Prostate gland (tissue), 2 donors: ENCODE data around the gene FZD8. TPM values are rescaled to one million over a fixed set of nuclear protein-coding genes. Genes with fewer than 3 reads are reported as not detected.

Experiments used
- DNase-seq: peaks from one replicate; pipeline ENCODE4 v3.0.0-alpha.2; 2019; ENCODE audit warnings: low spot score
- H3K27ac ChIP-seq, 2 donors: fragments of 200-600 bp; sonication (generic); 2 replicates each; pipeline ENCODE4 v1.5.1; 2017 to 2019
- H3K27me3 ChIP-seq: fragments of 200-600 bp; sonication (generic); replicated peaks from 2 replicates; pipeline ENCODE4 v1.5.1; 2019; ENCODE audit not compliant: insufficient read depth
- H3K36me3 ChIP-seq, 2 donors: fragments of 200-600 bp; sonication (generic); 1 replicate in 1 of 2; 2 replicates in 1 of 2; pipeline versions ENCODE4 v1.5.1 to v1.8.1; 2017 to 2019
- H3K4me1 ChIP-seq: fragments of 200-600 bp; sonication (generic); replicated peaks from 2 replicates; pipeline ENCODE4 v1.5.1; 2019
- H3K4me3 ChIP-seq, 2 donors: fragments of 200-600 bp; sonication (generic); 2 replicates each; pipeline ENCODE4 v1.5.1; 2017 to 2019
- H3K9me3 ChIP-seq: fragments of 200-600 bp; sonication (generic); 2 replicates; pipeline ENCODE4 v1.5.1; 2017
- POLR2A ChIP-seq: fragments of 450-650 bp; IDR thresholded peaks from one replicate; pipeline ENCODE4 v1.6.1; 2016; ENCODE audit warnings: antibody characterized with exemption, mild to moderate bottlenecking
- POLR2AphosphoS5 ChIP-seq: sonication (generic); formaldehyde crosslinking; IDR thresholded peaks from one replicate; pipeline ENCODE4 v1.6.1; 2017; ENCODE audit warnings: antibody characterized with exemption
- WGBS: methylation state at CpG from one replicate; pipeline ENCODE4 v1.1.5; 2018; 5-methylcytosine and 5-hydroxymethylcytosine counted together
- intact Hi-C: fragments of 100-400 bp; cut with DNase I; formaldehyde crosslinking; loops from one replicate; pipeline ENCODE4 v1.14.2; 2022
- total RNA-seq, 2 donors: library from RNA; depleted of rRNA; stranded (reverse); fragments of >200 nt; gene quantifications; one replicate each; pipeline ENCODE4 v1.1.0, GENCODE V29; 2016
- TF ChIP-seq, protein P1 (sequence below), 4 experiments: fragments of 200-600 bp in 2 of 4; fragments of 450-650 bp in 2 of 4; sonication (generic) in 2 of 4; IDR thresholded peaks; 1 replicate in 3 of 4; 2 replicates in 1 of 4; pipeline ENCODE4 v1.5.1; 2016 to 2019; ENCODE audit warnings: antibody characterized with exemption in 4 of 4, mild to moderate bottlenecking in 2 of 4, moderate library complexity in 2 of 4

Gene FZD8
- total RNA-seq, 2 donors from 2014 or later, result 5.6 to 14.2 TPM

DNA sequence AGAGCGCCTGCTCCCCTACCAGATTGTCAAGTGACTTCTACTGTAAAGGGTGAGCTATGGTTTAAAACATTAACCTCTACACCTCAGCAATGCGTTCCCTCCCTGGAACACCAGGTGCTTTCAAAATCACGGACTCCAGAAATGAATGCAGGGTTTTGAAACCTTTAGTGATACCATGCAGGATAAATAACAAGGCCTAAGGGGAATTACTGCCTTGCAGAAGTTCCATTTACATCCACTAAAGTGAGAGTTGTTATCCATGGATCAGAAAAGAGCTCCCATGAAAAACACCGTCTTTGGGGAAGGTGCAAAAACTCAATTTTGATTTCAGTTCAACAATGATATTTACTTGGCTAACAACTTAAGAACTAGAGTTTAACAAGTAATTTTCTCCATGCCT is 4.0 kb downstream of the FZD8 start:
- peaks cover 6% of the 10 kb centered on the region for H3K4me1 ChIP-seq
- 84% methylated on average over 4 of the region's 4 CpGs for WGBS
- no peaks in the 10 kb centered on the region for H3K9me3 ChIP-seq
- no peak overlapping the region for H3K4me3 ChIP-seq
- H3K36me3 ChIP-seq, result no peaks in the 10 kb centered on the region
- TF ChIP-seq POLR2AphosphoS5 (no peak), POLR2A (no peak)
- TF ChIP-seq, protein P1, sequence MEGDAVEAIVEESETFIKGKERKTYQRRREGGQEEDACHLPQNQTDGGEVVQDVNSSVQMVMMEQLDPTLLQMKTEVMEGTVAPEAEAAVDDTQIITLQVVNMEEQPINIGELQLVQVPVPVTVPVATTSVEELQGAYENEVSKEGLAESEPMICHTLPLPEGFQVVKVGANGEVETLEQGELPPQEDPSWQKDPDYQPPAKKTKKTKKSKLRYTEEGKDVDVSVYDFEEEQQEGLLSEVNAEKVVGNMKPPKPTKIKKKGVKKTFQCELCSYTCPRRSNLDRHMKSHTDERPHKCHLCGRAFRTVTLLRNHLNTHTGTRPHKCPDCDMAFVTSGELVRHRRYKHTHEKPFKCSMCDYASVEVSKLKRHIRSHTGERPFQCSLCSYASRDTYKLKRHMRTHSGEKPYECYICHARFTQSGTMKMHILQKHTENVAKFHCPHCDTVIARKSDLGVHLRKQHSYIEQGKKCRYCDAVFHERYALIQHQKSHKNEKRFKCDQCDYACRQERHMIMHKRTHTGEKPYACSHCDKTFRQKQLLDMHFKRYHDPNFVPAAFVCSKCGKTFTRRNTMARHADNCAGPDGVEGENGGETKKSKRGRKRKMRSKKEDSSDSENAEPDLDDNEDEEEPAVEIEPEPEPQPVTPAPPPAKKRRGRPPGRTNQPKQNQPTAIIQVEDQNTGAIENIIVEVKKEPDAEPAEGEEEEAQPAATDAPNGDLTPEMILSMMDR (IDR thresholded peaks at IDR 0.05), result no peak
- intact Hi-C loops, result loop anchor here (5.0 kb wide), 1 partner anchor 1244 kb away; no protein-coding TSS in a partner anchor
- DNase-seq, result no peak
- no peaks in the 10 kb centered on the region for H3K27me3 ChIP-seq
- H3K27ac ChIP-seq, result no peak overlapping the region

- 53% methylated on average over 8 of the region's 8 CpGs for WGBS
- DNase-seq, result no peak
- intact Hi-C loops, result loop anchor here (5.0 kb wide), 1 partner anchor 1245 kb away; no protein-coding TSS in a partner anchor
These were observed 4.6 kb downstream of the FZD8 start for GRCh38 chr10:35637462-35637861.

GRCh38 chr10:35636956-35637355 is 5.1 kb downstream of the FZD8 start:
- intact Hi-C loops, result loop anchor here (5.0 kb wide), 1 partner anchor 1245 kb away; no protein-coding TSS in a partner anchor
- Histone ChIP-seq H3K27me3 (no peaks in the 10 kb centered on the region), H3K9me3 (no peaks in the 10 kb centered on the region), H3K4me3 (no peak overlapping the region), H3K36me3 (no peaks in the 10 kb centered on the region), H3K4me1 (no peaks in the 10 kb centered on the region), H3K27ac (no peak overlapping the region)
- TF ChIP-seq POLR2A (no peak), POLR2AphosphoS5 (no peak)
- TF ChIP-seq, protein P1 (IDR thresholded peaks at IDR 0.05), result no peak
- 51% methylated on average over 7 of the region's 7 CpGs for WGBS
- no peak for DNase-seq

More at GRCh38 chr10:35637462-35637861, 4.6 kb downstream of the FZD8 start:
- no peaks in the 10 kb centered on the region for H3K9me3 ChIP-seq
- H3K27ac ChIP-seq, result no peak overlapping the region
- peaks cover 1% of the 10 kb centered on the region for H3K4me1 ChIP-seq
- no peaks in the 10 kb centered on the region for H3K36me3 ChIP-seq
- H3K4me3 ChIP-seq, result no peak overlapping the region
- H3K27me3 ChIP-seq, result no peaks in the 10 kb centered on the region
- no peak for TF ChIP-seq POLR2AphosphoS5
- TF ChIP-seq, protein P1 (IDR thresholded peaks at IDR 0.05), result no peak
- TF ChIP-seq POLR2A, result no peak

GRCh38 chr10:35635576-35635975 is 6.5 kb downstream of the FZD8 start:
- DNase-seq, result peak; percentile 41
- no peaks in the 10 kb centered on the region for H3K36me3 ChIP-seq
- no peak overlapping the region for H3K27ac ChIP-seq
- no peaks in the 10 kb centered on the region for H3K9me3 ChIP-seq
- H3K4me3 ChIP-seq, result no peak overlapping the region
- no peak for TF ChIP-seq POLR2A
- TF ChIP-seq, protein P1 (IDR thresholded peaks at IDR 0.05), result peak; percentile 79 to 95 (median 88)
- no peak for TF ChIP-seq POLR2AphosphoS5
- H3K27me3 ChIP-seq, result no peaks in the 10 kb centered on the region
- H3K4me1 ChIP-seq, result no peaks in the 10 kb centered on the region
- 10% methylated on average over 6 of the region's 6 CpGs for WGBS
- intact Hi-C loops, result loop anchor here (2.0 to 5.0 kb wide), 2 partner anchors 1143 to 1247 kb away; no protein-coding TSS in a partner anchor
